NCI-H69 (cell line): ENCODE measurements around the gene RDM1.

Source experiments
- DNase-seq: peaks from one replicate; lab custom pipeline; 2025; lab: John Stamatoyannopoulos, UW

Gene RDM1

GRCh38 chr17:35932586-35932985 lies 2.0 kb upstream of the RDM1 start:
- DNase-seq, result no peak

DNA sequence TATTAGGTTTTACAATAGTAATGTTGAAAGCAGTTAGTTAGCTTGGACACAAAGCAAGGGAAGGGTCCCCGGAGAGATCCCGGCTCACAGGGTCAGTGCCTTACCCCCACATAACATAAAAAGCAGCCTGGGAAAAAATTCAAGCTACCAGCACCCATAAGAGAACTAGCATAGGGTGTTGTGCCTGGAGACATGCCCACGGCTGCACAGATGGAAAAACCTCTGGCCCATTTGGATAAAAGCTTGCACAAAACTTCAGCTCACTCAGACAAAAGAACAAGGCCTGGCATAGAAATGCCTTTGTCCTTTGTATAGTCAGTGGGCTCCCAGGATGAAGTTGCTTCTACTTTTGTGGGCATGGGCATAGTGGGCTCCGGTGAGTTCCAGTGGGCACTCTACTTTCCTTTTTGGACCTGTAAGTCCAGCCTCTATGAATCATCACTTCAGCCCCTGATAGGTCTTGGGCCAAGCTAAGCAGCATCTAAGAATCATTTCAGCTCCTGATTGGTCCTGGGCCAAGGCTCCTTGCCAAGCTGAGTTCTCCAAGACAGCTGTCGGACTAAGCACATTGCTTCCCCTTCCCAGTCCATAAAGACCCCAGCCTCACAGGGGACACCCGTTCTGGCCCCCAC lies 1.3 kb upstream of the RDM1 start:
- DNase-seq, result no peak

- DNase-seq, result no peak
These were observed 2.9 kb downstream of the RDM1 start for GRCh38 chr17:35927714-35928113.

- DNase-seq, result no peak
These were observed 6.9 kb downstream of the RDM1 start for GRCh38 chr17:35923609-35924114.

DNA sequence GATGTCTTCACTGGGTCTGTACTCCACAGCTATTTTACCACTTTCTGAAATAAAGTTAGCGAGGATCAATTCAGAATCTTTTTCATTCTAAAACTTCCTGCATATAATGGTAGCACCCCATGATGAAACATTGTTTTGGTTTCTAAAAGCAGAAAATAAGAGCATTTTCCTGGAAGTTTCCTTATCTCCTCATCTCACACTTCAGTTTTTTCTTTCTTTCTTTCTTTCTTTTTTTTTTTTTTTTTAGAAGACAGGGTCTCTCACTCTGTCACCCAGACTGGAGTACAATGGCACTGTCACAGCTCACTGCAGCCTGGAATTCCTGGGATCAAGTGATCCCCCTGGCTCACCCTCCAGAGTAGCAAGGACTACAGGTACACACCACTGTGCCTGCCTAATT lies 10.3 kb downstream of the RDM1 start:
- DNase-seq, result no peak

DNA sequence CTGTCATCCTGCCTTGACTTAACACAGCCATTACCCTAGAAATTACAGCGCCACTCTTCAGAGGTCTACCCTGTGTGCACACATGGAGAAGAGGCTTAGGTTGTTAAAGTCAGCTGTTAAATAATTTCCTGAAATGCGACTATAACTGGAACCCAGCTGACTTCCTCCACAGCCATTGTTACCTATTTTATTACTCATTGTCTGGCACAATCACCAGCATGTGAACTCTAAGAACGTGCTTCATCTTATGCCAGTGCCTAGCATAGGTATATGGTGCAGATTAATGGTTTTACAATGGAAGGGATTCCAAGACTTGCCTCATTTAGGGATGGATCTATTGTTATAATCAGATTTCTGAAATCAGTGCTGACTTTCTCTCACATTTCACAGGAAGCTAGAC lies 11.9 kb downstream of the RDM1 start:
- DNase-seq, result no peak

GRCh38 chr17:35917519-35918213 lies 12.9 kb downstream of the RDM1 start:
- DNase-seq, result no peak

DNA sequence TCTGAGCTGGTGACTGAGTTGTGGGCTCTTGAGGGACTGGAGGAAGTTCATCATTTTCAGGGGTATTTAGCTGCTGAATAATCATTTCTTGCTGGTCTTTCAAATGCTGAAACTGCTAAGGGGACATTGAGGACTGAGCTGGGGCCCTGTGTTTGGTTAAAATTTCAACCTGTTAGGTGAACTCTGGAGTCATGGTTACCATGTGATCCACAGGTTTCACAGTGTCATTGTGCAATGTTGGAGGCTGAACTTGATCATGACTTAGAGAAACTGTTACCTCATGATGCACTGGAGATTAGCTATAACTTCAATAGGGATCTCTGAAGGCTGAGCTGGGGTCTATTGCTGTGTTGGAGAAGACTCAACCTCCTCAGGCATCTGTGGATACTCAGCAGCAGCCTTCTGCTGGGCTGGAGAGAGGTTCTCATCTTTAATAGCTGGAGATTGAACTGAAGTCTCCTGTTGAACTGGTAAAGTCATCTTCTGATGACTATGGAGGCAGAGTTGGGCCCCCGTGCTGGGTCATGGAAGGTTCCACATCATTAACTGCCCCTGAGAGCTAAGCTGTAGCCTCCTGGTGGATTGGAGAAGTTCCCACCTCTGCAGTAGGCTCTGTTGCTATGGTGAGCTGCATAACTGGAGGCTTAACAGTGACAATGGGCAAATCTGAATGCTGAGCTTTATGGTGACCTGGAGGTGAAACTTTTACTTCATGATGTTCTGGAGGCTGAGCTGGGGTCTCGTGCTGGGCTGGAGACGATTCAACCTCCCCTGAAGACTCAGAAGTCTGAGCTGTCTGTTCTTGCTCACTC lies 15.2 kb downstream of the RDM1 start:
- DNase-seq, result no peak

DNA sequence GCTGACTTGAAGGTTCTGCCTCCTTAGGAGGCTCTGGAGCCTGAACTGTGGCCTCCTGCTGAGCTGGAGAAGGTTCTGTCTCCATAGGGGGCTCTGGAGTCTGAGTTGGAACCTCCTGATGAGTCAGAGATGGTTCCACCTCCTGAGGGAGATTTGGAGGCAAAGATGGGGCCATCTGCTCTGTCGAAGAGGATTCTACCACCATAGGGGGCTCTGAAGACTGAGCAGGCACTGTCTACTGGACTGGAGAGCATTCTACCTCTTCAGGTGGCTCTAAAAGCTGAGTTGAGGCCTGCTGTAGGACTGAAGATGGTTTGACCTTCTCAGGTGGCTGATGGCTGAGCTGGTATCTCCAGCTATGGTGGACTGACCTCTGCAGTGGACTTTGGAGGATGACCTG lies 16.2 kb downstream of the RDM1 start:
- no peak for DNase-seq

DNA sequence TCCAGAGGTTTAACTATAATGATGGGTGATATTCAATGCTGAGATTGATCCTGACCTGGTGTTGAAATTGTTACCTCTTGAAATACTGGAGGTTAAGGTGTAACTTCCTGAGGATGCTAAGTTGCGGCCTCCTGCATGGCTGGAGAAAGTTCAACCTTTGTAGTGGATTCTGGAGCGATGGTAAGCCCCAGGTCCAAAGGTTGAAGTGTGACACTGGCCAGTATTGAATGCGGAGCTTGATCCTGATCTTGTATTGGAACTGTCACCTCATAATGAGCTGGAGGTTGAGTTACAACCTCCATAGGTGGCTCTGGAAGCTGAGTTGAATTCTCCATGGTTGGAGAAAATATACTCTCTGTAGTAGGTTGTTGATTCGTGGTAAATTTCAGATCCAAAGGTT lies 17.0 kb downstream of the RDM1 start:
- no peak for DNase-seq

- DNase-seq, result no peak
These were observed 17.6 kb downstream of the RDM1 start for GRCh38 chr17:35912942-35913341.

- DNase-seq, result no peak
These were observed 18.1 kb downstream of the RDM1 start for GRCh38 chr17:35912339-35912912.

DNA sequence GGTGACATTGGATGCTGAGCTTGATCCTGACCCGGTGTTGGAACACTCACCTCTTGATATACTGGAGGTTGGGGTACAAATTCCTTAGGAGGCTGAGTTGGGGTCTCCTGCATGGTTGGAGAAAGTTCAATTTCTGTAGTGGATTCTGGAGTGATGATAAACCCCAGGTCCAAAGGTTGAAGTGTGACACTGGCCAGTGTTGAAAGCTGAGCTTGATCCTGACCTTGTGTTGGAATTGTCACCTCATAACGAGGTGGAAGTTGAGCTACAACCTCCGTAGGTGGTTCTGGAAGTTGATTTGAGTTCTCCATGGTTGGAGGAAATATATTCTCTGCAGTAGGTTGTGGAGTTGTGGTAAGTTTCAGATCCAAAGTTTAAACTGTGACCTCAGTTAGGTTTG lies 21.2 kb downstream of the RDM1 start:
- DNase-seq, result no peak

GRCh38 chr17:35907691-35908090 lies 22.9 kb downstream of the RDM1 start:
- no peak for DNase-seq

DNA sequence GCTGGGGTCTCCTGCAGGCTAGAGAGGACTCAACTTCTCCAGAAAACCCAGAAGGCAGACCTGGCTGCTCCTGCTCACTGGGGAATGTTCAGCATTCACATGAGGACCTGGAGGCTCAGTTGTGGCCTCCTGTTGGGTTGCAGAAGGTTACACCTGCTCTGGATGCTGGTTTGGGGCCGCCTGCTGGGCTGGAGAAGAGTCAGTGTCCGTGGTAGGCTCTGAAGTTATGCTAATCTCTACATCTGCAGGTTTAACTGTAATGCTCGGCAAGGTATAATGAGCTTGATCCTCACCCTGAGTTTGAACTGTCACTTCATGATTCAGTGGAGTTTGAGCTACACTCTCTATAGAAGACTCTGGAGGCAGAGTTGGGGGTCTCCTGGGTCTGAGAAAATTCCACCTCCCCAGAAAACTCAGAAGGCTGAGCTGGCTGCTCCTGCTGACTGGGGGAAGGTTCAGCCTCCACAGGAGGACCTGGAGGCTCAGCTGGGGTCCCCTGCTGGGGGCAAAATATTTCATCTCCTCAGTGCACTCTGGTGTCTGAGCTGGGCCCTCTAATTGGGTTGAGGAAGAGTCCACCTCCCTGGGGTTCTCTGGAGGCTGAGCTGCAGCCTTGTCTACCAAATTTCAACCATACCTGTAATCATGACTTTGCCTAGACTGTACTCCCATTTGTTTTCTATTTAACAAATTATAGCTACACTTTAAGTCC lies 23.5 kb downstream of the RDM1 start:
- no peak for DNase-seq

- no peak for DNase-seq
These were observed 24.2 kb downstream of the RDM1 start for GRCh38 chr17:35906191-35906925.

- DNase-seq, result no peak
These were observed 27.1 kb downstream of the RDM1 start for GRCh38 chr17:35903451-35903850.

GRCh38 chr17:35901631-35902175 lies 28.9 kb downstream of the RDM1 start:
- no peak for DNase-seq

DNA sequence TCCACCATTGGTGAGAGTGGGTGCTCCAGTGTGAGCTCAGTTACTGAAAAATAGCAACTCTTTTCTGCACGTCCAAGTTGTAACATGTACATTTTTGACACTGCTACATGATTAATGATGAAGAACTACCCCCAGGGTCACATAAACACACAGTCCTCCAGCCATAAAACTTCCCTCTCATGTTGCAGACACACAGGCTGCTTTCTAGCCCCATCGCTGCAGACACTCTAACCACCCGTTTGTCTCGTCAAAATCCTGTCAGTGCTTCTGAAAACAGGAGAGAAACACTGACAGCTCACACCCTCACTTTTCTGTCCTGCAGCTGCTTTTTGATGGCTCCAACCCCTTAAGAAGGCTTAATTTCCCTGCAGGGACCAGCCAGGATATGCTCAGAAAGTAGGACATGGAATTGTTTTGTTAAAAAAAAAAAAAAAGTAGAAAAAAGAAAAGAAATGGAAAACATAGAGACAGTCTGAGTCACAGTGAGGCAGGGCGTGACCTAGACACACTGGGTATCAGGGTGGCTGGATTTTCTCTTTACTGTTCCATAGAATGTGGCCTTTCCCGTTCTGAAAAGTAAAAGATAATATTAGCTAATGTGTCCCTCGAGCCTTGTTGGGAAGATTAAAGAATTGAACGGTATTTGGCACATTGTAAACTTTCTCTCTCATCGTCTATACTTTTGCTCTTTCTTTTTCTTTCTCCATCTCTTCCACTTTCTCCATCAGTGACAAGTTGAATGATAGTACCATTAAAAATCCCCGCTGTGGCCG lies 29.7 kb downstream of the RDM1 start:
- DNase-seq, result peak; percentile 71

DNA sequence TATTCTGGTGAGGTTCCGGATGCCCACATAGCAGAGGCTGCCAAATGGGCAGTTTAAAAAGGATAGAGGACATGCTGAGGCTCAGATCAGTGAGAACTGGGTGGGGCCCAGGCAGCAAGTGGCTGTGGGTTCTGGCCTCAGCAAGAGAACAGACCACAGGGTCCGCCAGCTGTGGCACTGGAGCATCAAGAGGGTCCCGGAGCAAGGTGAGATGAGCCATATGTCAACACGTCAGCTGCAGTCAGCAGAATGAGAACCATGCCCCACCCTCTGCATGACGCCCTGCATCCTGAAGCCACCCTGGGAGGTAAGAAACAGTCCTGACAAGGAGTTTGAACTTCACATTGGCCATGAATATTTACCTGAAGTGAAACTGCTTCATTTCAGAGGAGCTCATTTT lies 30.3 kb downstream of the RDM1 start:
- DNase-seq, result no peak
